OCI-LY3 (cell line): ENCODE results near the gene TGFB1.

Experiments
- CTCF ChIP-seq: fragments of 200-600, 300-600 bp; sonication (generic); IDR thresholded peaks from 2 replicates; pipeline ENCODE4 v1.5.1; 2014; ENCODE audit warnings: antibody characterized with exemption, low read length, low read depth
- EZH2phosphoT487 ChIP-seq: fragments of 200-600 bp; shearing (Covaris generic); IDR thresholded peaks from 2 replicates; pipeline ENCODE4 v1.6.1; 2018; ENCODE audit warnings: antibody characterized with exemption, mixed run types, low read depth

- TF ChIP-seq CTCF (no peak), EZH2phosphoT487 (no peak)
Measured at GRCh38 chr19:41354343-41354953, 726 bp upstream of the TGFB1 start.
